Activated effector memory CD4-positive, alpha-beta T cell treated with anti-CD3 and anti-CD28 coated beads, Interleukin-2, amount 50 U/mL, for 16 hours (primary cell): ENCODE results near the gene TNFRSF21.

Experiments used
- DNase-seq: peaks from one replicate; pipeline ENCODE4 v3.0.0-alpha.2; 2020

Gene TNFRSF21

GRCh38 chr6:47203938-47204611 lies 105.6 kb downstream of the TNFRSF21 start:
- no peak for DNase-seq

- DNase-seq, result no peak
Measured at GRCh38 chr6:47203266-47203937, 106.3 kb downstream of the TNFRSF21 start.

- no peak for DNase-seq
Measured at GRCh38 chr6:47202644-47203205, 107.0 kb downstream of the TNFRSF21 start.

DNA sequence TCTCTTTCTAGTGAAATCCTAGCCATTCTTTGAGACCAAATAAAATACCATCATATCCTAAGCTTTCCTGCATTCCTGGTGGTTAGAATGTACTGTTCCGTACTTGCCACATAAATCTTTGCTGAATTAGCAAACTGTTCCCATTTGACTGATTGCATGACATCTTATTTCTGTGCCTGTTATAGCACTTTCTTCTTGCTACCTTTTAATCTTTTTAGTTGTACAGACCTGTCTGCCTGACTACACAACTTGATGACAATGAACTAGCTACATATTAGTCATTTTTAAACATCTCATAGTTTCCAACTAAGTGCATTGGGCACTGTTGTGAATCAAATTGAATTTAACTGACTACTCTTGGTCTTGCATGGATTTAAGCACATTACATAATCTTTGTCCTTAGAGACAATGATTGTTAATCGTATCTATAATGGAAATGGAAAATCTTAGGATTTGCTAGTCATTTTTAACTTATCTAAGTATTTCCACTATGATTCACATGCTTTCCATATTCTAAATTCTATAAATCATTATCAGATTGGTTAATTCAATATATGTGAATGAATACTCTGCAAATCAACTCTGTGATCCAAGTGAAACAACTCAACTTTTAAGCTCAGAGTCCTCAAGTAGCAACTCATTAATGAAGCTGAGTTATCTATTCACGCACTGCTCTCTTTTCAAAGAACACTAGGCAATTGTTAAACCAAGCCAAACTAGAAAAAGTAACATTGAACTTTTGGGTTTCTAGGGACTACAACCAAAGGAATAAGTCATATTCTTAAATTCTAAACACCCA lies 109.0 kb downstream of the TNFRSF21 start:
- DNase-seq, result no peak

GRCh38 chr6:47197682-47198640 lies 111.7 kb downstream of the TNFRSF21 start:
- DNase-seq, result no peak

DNA sequence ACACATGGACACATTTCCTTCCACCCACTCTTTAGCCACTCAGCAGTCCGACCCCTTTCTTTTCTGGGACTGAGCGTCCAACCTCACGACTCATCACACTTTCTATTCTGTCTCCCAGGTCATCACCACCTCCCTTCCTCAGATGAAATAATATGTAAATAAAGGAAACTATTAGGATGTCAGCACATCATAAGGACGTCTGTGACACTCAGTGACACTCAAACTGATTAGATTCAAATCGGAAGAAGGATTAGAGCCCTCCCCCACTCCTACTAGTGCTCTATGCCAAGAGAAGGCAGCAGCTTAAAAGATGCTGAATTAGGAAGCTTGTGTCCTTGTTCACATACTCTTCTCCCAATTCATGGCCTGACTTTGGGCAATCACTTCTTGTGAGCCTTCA lies 113.6 kb downstream of the TNFRSF21 start:
- no peak for DNase-seq

- DNase-seq, result no peak
Measured at GRCh38 chr6:47195011-47195650, 114.6 kb downstream of the TNFRSF21 start.

DNA sequence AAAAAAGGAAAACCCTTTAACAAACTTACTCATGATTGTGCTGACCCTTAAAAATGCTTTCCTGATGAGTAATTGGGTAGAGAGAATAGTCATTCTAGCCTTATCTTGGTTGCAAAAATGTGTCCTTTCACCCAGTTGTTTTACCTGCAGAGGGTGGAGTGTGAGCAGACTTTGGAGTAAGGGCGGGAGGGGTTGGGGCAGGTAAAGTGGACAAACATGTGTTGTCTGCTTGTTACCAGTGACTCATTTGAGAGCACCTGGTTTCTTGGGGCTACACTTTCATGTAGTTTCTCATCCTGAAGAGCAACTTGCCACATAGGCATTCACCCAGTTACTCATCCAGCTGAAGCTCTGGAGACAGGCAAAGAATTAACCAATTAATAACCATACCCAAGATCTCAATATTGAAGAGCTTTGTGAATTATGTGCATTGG lies 121.1 kb downstream of the TNFRSF21 start:
- DNase-seq, result no peak

- no peak for DNase-seq
Measured at GRCh38 chr6:47187893-47188587, 121.7 kb downstream of the TNFRSF21 start.

- DNase-seq, result no peak
Measured at GRCh38 chr6:47187113-47187512, 122.6 kb downstream of the TNFRSF21 start.

- no peak for DNase-seq
Measured at GRCh38 chr6:47182291-47182957, 127.3 kb downstream of the TNFRSF21 start.

- no peak for DNase-seq
Measured at GRCh38 chr6:47181681-47182080, 128.0 kb downstream of the TNFRSF21 start.
